CMK (cell line): Measurements from ENCODE around the gene TMCC1.
"Not testable (repeated sequence)": the region's sequence is repeated elsewhere in the genome, so short reads cannot be mapped to it uniquely, and the experiment has no call there.

Experiments
- DNase-seq: peaks from one replicate; pipeline ENCODE4 v3.0.0-alpha.2; 2010; ENCODE audit warnings: low read depth

The TMCC1 gene

GRCh38 chr3:129686941-129687340 is 206.6 kb downstream of the TMCC1 start:
- DNase-seq: no peak

- no peak for DNase-seq
Observed at GRCh38 chr3:129684270-129684669, 209.2 kb downstream of the TMCC1 start.

- no peak for DNase-seq
Observed at GRCh38 chr3:129683201-129683600, 210.3 kb downstream of the TMCC1 start.

- no peak for DNase-seq
Observed at GRCh38 chr3:129676985-129677384, 216.5 kb downstream of the TMCC1 start.

GRCh38 chr3:129674798-129675123 is 218.8 kb downstream of the TMCC1 start:
- DNase-seq: not testable (repeated sequence)

GRCh38 chr3:129673897-129674797 is 219.4 kb downstream of the TMCC1 start:
- no peak for DNase-seq

GRCh38 chr3:129673012-129673411 is 220.5 kb downstream of the TMCC1 start:
- no peak for DNase-seq

GRCh38 chr3:129672412-129672811 is 221.1 kb downstream of the TMCC1 start:
- no peak for DNase-seq

GRCh38 chr3:129665024-129665768 is 228.3 kb downstream of the TMCC1 start:
- no peak for DNase-seq

- DNase-seq: no peak
Observed at GRCh38 chr3:129663930-129664646, 229.4 kb downstream of the TMCC1 start.

GRCh38 chr3:129663045-129663446 is 230.5 kb downstream of the TMCC1 start:
- DNase-seq: no peak

GRCh38 chr3:129662191-129662608 is 231.3 kb downstream of the TMCC1 start:
- DNase-seq: no peak

- no peak for DNase-seq
Observed at GRCh38 chr3:129661766-129662165, 231.7 kb downstream of the TMCC1 start.

- no peak for DNase-seq
Observed at GRCh38 chr3:129658110-129658843, 235.2 kb downstream of the TMCC1 start.

GRCh38 chr3:129657261-129658046 is 236.1 kb downstream of the TMCC1 start:
- no peak for DNase-seq

- DNase-seq: no peak
Observed at GRCh38 chr3:129656659-129657247, 236.8 kb downstream of the TMCC1 start.

- no peak for DNase-seq
Observed at GRCh38 chr3:129655291-129655700, 238.2 kb downstream of the TMCC1 start.

GRCh38 chr3:129654131-129654530 is 239.4 kb downstream of the TMCC1 start:
- DNase-seq: no peak

GRCh38 chr3:129653019-129653418 is 240.5 kb downstream of the TMCC1 start:
- no peak for DNase-seq

GRCh38 chr3:129651435-129652202 is 241.9 kb downstream of the TMCC1 start:
- DNase-seq: no peak
